HepG2 (cell line): ENCODE data around the gene KBTBD13. TPM values are rescaled to one million over a fixed set of nuclear protein-coding genes. Genes with fewer than 3 reads are reported as not detected.

Experiments used
- ATAC-seq: fragments of 200-7000 bp; cut with Tn5 transposase; 3 replicates; pipeline ENCODE4 v1.9.1; 2020; ENCODE audit warnings: mild to moderate bottlenecking, moderate library complexity
- BruUV-seq: library from RNA; stranded (reverse); fragments of 400-500 nt; replicated peaks from 2 replicates; lab custom pipeline; 2021; lab: Mats Ljungman, UMichigan
- CTCF ChIA-PET: fragments of 300-600 bp; formaldehyde crosslinking; extraction: SDS; loops from one replicate; lab custom pipeline; 2021; ENCODE audit warnings: low total read pairs, inconsistent platforms, low intra/inter-chr PET ratio; lab: Yijun Ruan, JAX
- POLR2A ChIA-PET: fragments of 350-600 bp; sonication (Branson Sonifier 250); formaldehyde crosslinking; loops from one replicate; lab custom pipeline; 2020; ENCODE audit warnings: antibody characterized with exemption, inconsistent platforms; lab: Yijun Ruan, JAX
- DNase-seq: peaks from one replicate; pipeline ENCODE4 v3.0.0-alpha.2; 2015; ENCODE audit warnings: low spot score
- FAIRE-seq: peaks from 3 replicates; lab custom pipeline; 2011; peaks lifted over from hg19 to GRCh38; lab: Jason Lieb, UNC
- H2AFZ ChIP-seq: one replicate; pipeline ENCODE4 v1.6.1; 2011; ENCODE audit warnings: low read length, inconsistent platforms
- H3K27ac ChIP-seq: fragments of 300-600 bp; 3 replicates; pipeline ENCODE4 v1.8.0; 2011; ENCODE audit warnings: mixed run types, mild to moderate bottlenecking, mixed read lengths, low read length, inconsistent platforms; ENCODE audit not compliant: insufficient read depth; ENCODE audit errors: extremely low read length
- H3K27me3 ChIP-seq, 2 experiments: fragments of 200-600 bp in 1 of 2; 2 replicates in 1 of 2; 3 replicates in 1 of 2; pipeline versions ENCODE4 v1.6.0 to v1.8.0; 2011; ENCODE audit warnings: low read length in 2 of 2, mild to moderate bottlenecking in 2 of 2, moderate library complexity in 2 of 2, inconsistent platforms in 1 of 2; ENCODE audit not compliant: insufficient read depth in 2 of 2, control insufficient read depth in 1 of 2
- H3K36me3 ChIP-seq, 2 experiments: fragments of 200-600 bp in 1 of 2; replicated peaks in 1 of 2; 2 replicates in 1 of 2; 3 replicates in 1 of 2; pipeline versions ENCODE4 v1.5.1 to v1.8.0; 2011; ENCODE audit warnings: low read length in 2 of 2, inconsistent platforms in 1 of 2; ENCODE audit not compliant: insufficient read depth in 2 of 2, control insufficient read depth in 1 of 2
- H3K4me1 ChIP-seq: 2 replicates; pipeline ENCODE4 v1.5.1; 2012; ENCODE audit warnings: low read length, inconsistent platforms; ENCODE audit not compliant: insufficient read depth
- H3K4me2 ChIP-seq: 2 replicates; pipeline ENCODE4 v1.6.0; 2011; ENCODE audit warnings: low read depth, low read length, inconsistent platforms
- H3K4me3 ChIP-seq, 3 experiments: fragments of 200-600 bp in 1 of 3; sonication (generic), shearing (Covaris generic) in 1 of 3; replicated peaks in 1 of 3; 2 replicates each; pipeline ENCODE4 v1.5.1; 2011 to 2016; ENCODE audit warnings: low read length in 3 of 3, inconsistent platforms in 2 of 3, low read depth in 2 of 3, mild to moderate bottlenecking in 2 of 3, control low read depth in 1 of 3, mixed read lengths in 1 of 3; ENCODE audit not compliant: insufficient read depth in 1 of 3
- H3K79me2 ChIP-seq: one replicate; pipeline ENCODE4 v1.6.1; 2011; ENCODE audit warnings: low read length, inconsistent platforms; ENCODE audit not compliant: insufficient read depth
- H3K9ac ChIP-seq: 2 replicates; pipeline ENCODE4 v1.6.0; 2011; ENCODE audit warnings: mild to moderate bottlenecking, low read depth, low read length, inconsistent platforms; ENCODE audit not compliant: insufficient read depth
- H3K9me3 ChIP-seq: 2 replicates; pipeline ENCODE4 v1.5.1; 2012; ENCODE audit warnings: mild to moderate bottlenecking, low read length
- H4K20me1 ChIP-seq: 2 replicates; pipeline ENCODE4 v1.6.0; 2011; ENCODE audit warnings: inconsistent platforms, mild to moderate bottlenecking, low read length, moderate library complexity; ENCODE audit not compliant: insufficient read depth
- NAIF1 ChIP-seq: sonication (generic); formaldehyde crosslinking; IDR thresholded peaks from 2 replicates; pipeline ENCODE4 v1.5.0; 2020; ENCODE audit warnings: mild to moderate bottlenecking, missing genetic modification reagents, borderline replicate concordance
- ZNF660 ChIP-seq: sonication (generic); formaldehyde crosslinking; IDR thresholded peaks from 2 replicates; pipeline ENCODE4 v1.5.1; 2020; ENCODE audit warnings: mild to moderate bottlenecking, low read depth, missing genetic modification reagents, borderline replicate concordance
- WGBS: methylation state at CpG from one replicate; pipeline ENCODE4 v1.1.6; 2017; ENCODE audit warnings: low lambda C conversion rate; 5-methylcytosine and 5-hydroxymethylcytosine counted together
- in situ Hi-C: cut with HindIII; loops from 2 replicates; pipeline ENCODE4 v1.10.0; 2017; ENCODE audit warnings: low pct_unique_long_range_greater_than_20kb; ENCODE audit not compliant: extremely low pct_ligation_motif_present
- intact Hi-C: fragments of 100-400 bp; cut with micrococcal nuclease; formaldehyde crosslinking; loops from one replicate; pipeline ENCODE4 v1.10.0; 2022; ENCODE audit not compliant: unreplicated experiment
- polyA plus RNA-seq, 8 experiments: library from polyadenylated mRNA; depleted of rRNA in 3 of 8; stranded (reverse) in 7 of 8; unstranded in 1 of 8; fragments of >200 nt; fragmentation: Illumina TruSeq in 4 of 8; extraction: Trizol in 4 of 8; gene quantifications; 2 replicates each; pipeline versions ENCODE4 v1.2.1 to v1.2.3, GENCODE V29; 2011 to 2016; ENCODE audit warnings: low read depth in 4 of 8, missing spikeins in 1 of 8, mixed read lengths in 1 of 8; ENCODE audit not compliant: insufficient read depth in 1 of 8
- total RNA-seq, 5 experiments: library from RNA; depleted of rRNA; stranded (reverse); fragments of >200 nt; fragmentation: Illumina TruSeq; extraction: Trizol; gene quantifications; 2 replicates each; pipeline ENCODE4 v1.2.3, GENCODE V29; 2016; ENCODE audit warnings: low read depth in 1 of 5
- TF ChIP-seq, protein P1 (sequence below): sonication (generic); formaldehyde crosslinking; IDR thresholded peaks from 2 replicates; pipeline ENCODE4 v1.5.0; 2020; ENCODE audit warnings: mild to moderate bottlenecking, missing genetic modification reagents, borderline replicate concordance
- TF ChIP-seq, protein P2 (sequence below): sonication (generic); formaldehyde crosslinking; IDR thresholded peaks from 2 replicates; pipeline ENCODE4 v1.5.0; 2020; ENCODE audit warnings: missing genetic modification reagents
- TF ChIP-seq, protein P3 (sequence below), 2 experiments: sonication (generic) in 1 of 2; formaldehyde crosslinking in 1 of 2; IDR thresholded peaks; 2 replicates each; pipeline versions ENCODE4 v1.6.1 to v1.9.0; 2014 to 2022; ENCODE audit warnings: antibody characterized with exemption in 1 of 2, borderline replicate concordance in 1 of 2, inconsistent platforms in 1 of 2, low read depth in 1 of 2, missing genetic modification reagents in 1 of 2

The KBTBD13 gene
- total and polyA plus RNA-seq, 2 of the 13 experiments (the other 11 are each of a cell fraction or from before 2014, with no cell fraction given), result not detected

DNA sequence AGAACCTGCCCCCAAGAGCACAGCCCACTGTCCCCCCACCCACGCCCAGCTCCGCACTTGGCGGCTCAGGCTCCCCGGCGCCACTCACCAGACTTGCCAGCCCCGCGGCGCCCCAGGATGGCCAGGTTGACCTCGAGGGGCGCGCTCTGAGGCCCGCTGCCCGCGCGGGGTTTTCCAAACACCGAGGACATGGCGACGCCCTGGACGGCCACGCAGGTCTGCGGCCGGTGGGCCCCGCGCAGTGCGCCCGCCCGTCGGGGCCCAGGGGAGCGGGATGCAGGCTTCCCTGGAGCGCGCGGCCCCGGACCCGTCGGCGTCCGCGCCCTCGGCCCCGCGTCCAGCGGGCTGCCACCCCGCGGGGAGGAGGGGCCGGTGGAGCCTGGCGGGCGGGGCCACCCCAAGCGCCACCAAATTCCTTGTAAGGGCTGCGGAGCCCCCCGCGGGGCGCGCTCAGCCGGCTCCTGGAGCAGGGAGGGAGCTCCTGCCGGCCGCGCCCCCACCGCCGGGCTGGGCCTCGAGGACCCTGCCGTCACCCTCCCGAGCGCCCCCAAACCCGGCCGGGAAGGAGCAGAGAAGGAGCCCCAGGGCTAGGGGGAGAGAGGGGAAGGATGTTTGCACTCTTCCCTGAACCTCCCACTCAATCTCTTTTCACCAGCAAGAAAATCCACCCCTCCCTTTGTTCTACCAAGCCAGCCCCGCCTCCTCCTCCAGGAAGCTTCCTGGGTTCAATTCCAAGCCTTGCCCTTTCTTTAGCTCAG, 8.7 kb upstream of the KBTBD13 start, which contains the start of gene RASL12 (continued):
- TF ChIP-seq, protein P1, sequence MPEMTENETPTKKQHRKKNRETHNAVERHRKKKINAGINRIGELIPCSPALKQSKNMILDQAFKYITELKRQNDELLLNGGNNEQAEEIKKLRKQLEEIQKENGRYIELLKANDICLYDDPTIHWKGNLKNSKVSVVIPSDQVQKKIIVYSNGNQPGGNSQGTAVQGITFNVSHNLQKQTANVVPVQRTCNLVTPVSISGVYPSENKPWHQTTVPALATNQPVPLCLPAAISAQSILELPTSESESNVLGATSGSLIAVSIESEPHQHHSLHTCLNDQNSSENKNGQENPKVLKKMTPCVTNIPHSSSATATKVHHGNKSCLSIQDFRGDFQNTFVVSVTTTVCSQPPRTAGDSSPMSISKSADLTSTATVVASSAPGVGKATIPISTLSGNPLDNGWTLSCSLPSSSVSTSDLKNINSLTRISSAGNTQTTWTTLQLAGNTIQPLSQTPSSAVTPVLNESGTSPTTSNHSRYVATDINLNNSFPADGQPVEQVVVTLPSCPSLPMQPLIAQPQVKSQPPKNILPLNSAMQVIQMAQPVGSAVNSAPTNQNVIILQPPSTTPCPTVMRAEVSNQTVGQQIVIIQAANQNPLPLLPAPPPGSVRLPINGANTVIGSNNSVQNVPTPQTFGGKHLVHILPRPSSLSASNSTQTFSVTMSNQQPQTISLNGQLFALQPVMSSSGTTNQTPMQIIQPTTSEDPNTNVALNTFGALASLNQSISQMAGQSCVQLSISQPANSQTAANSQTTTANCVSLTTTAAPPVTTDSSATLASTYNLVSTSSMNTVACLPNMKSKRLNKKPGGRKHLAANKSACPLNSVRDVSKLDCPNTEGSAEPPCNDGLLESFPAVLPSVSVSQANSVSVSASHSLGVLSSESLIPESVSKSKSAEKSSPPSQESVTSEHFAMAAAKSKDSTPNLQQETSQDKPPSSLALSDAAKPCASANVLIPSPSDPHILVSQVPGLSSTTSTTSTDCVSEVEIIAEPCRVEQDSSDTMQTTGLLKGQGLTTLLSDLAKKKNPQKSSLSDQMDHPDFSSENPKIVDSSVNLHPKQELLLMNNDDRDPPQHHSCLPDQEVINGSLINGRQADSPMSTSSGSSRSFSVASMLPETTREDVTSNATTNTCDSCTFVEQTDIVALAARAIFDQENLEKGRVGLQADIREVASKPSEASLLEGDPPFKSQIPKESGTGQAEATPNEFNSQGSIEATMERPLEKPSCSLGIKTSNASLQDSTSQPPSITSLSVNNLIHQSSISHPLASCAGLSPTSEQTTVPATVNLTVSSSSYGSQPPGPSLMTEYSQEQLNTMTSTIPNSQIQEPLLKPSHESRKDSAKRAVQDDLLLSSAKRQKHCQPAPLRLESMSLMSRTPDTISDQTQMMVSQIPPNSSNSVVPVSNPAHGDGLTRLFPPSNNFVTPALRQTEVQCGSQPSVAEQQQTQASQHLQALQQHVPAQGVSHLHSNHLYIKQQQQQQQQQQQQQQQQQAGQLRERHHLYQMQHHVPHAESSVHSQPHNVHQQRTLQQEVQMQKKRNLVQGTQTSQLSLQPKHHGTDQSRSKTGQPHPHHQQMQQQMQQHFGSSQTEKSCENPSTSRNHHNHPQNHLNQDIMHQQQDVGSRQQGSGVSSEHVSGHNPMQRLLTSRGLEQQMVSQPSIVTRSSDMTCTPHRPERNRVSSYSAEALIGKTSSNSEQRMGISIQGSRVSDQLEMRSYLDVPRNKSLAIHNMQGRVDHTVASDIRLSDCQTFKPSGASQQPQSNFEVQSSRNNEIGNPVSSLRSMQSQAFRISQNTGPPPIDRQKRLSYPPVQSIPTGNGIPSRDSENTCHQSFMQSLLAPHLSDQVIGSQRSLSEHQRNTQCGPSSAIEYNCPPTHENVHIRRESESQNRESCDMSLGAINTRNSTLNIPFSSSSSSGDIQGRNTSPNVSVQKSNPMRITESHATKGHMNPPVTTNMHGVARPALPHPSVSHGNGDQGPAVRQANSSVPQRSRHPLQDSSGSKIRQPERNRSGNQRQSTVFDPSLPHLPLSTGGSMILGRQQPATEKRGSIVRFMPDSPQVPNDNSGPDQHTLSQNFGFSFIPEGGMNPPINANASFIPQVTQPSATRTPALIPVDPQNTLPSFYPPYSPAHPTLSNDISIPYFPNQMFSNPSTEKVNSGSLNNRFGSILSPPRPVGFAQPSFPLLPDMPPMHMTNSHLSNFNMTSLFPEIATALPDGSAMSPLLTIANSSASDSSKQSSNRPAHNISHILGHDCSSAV (CRISPR knock-in tag), result no peak

DNA sequence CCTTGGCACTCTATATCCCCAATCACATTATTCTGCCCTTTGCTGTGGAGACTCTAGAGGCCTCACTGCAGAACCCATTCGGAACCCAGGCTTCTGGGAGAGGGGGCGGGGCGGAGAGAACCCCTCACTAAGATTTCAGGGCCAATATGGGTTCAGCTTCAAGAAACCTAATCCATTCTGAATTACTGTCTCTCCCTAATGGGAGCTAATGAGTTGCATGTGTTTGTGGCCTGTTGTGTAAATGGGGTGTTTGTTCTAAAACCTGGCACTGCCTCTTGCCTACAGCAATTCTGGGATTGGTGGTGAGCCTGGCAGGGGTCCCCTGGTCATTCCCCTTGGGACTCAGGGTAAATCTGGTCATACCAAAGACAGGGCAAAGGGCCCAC, 8.2 kb upstream of the KBTBD13 start:
- CTCF ChIA-PET, result no interaction called here
- H3K4me3 ChIP-seq, result no peak overlapping the region
- no peaks in the 10 kb centered on the region for H3K79me2 ChIP-seq
- ATAC-seq (no peak), DNase-seq (no peak), FAIRE-seq (no peak)
- no TSS peak for BruUV-seq
- H2AFZ ChIP-seq, result no peak overlapping the region
- peaks cover 28% of the 10 kb centered on the region; the same call in 1 of the 2 replicates for H3K4me1 ChIP-seq
- H4K20me1 ChIP-seq, result no peaks in the 10 kb centered on the region
- peaks cover 1 to 19% of the 10 kb centered on the region in 2 experiments; a peak in 4 of 5 replicates for H3K27me3 ChIP-seq
- POLR2A ChIA-PET, result no interaction called here
- H3K9ac ChIP-seq, result no peak overlapping the region
- no peaks in the 10 kb centered on the region for H3K36me3 ChIP-seq
- in situ Hi-C loops, result no loop called here
- WGBS, result 75% methylated on average over 3 of the region's 3 CpGs
- intact Hi-C loops, result no loop called here
- H3K4me2 ChIP-seq, result no peak overlapping the region
- no peak overlapping the region for H3K27ac ChIP-seq
- H3K9me3 ChIP-seq, result no peaks in the 10 kb centered on the region
- TF ChIP-seq NAIF1, result no peak
- no peak for TF ChIP-seq ZNF660 (CRISPR knock-in tag)
- TF ChIP-seq, protein P2, sequence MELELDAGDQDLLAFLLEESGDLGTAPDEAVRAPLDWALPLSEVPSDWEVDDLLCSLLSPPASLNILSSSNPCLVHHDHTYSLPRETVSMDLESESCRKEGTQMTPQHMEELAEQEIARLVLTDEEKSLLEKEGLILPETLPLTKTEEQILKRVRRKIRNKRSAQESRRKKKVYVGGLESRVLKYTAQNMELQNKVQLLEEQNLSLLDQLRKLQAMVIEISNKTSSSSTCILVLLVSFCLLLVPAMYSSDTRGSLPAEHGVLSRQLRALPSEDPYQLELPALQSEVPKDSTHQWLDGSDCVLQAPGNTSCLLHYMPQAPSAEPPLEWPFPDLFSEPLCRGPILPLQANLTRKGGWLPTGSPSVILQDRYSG (CRISPR knock-in tag), result no peak
- TF ChIP-seq, protein P3, sequence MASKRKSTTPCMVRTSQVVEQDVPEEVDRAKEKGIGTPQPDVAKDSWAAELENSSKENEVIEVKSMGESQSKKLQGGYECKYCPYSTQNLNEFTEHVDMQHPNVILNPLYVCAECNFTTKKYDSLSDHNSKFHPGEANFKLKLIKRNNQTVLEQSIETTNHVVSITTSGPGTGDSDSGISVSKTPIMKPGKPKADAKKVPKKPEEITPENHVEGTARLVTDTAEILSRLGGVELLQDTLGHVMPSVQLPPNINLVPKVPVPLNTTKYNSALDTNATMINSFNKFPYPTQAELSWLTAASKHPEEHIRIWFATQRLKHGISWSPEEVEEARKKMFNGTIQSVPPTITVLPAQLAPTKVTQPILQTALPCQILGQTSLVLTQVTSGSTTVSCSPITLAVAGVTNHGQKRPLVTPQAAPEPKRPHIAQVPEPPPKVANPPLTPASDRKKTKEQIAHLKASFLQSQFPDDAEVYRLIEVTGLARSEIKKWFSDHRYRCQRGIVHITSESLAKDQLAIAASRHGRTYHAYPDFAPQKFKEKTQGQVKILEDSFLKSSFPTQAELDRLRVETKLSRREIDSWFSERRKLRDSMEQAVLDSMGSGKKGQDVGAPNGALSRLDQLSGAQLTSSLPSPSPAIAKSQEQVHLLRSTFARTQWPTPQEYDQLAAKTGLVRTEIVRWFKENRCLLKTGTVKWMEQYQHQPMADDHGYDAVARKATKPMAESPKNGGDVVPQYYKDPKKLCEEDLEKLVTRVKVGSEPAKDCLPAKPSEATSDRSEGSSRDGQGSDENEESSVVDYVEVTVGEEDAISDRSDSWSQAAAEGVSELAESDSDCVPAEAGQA (IDR thresholded peaks at IDR 0.05; ENCODE audit: low read depth), result no peak
- TF ChIP-seq, protein P3 (CRISPR knock-in tag; IDR thresholded peaks at IDR 0.05; ENCODE audit: borderline replicate concordance), result no peak
